Measurements from ENCODE around the gene SKOR1.

GRCh38 chr15:67833710-67834511 lies 8.6 kb downstream of the SKOR1 start:
- TF ChIP-seq POLR2A (IDR thresholded peaks at IDR 0.05), result no peak
- TF ChIP-seq, protein P1, sequence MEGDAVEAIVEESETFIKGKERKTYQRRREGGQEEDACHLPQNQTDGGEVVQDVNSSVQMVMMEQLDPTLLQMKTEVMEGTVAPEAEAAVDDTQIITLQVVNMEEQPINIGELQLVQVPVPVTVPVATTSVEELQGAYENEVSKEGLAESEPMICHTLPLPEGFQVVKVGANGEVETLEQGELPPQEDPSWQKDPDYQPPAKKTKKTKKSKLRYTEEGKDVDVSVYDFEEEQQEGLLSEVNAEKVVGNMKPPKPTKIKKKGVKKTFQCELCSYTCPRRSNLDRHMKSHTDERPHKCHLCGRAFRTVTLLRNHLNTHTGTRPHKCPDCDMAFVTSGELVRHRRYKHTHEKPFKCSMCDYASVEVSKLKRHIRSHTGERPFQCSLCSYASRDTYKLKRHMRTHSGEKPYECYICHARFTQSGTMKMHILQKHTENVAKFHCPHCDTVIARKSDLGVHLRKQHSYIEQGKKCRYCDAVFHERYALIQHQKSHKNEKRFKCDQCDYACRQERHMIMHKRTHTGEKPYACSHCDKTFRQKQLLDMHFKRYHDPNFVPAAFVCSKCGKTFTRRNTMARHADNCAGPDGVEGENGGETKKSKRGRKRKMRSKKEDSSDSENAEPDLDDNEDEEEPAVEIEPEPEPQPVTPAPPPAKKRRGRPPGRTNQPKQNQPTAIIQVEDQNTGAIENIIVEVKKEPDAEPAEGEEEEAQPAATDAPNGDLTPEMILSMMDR (IDR thresholded peaks at IDR 0.05 in 4 of 5, conservative IDR thresholded peaks at IDR 0.05 in 1 of 5), result peak in 4 of 5 experiments; percentile 17 to 50 (median 31)

Measured in gastrocnemius medialis (tissue), 4 donors.